Cardiac septum (tissue), 1 donor: ENCODE data around the gene NISCH. TPM values are rescaled to one million over a fixed set of nuclear protein-coding genes. Genes with fewer than 3 reads are reported as not detected.
A peak's percentile ranks its signal among the peaks of the same experiment; 100 is the strongest.

Experiments used
- DNase-seq: peaks from one replicate; pipeline ENCODE4 v3.0.0-alpha.2; 2020; ENCODE audit warnings: low spot score
- intact Hi-C: fragments of 100-400 bp; cut with DNase I; formaldehyde crosslinking; loops from one replicate; pipeline ENCODE4 v1.14.0; 2022
- total RNA-seq: library from RNA; stranded (reverse); fragmentation: NEBNext Ultra II Directional; extraction: Animal tissue kit (Norgen Biotek cat#: 25700); gene quantifications from one replicate; pipeline ENCODE4 v1.2.1, GENCODE V29; 2021
- donor health status: DM: no; HTN: no; CAD: no.

Gene NISCH
- total RNA-seq, 1 donor from 2014 or later = 59.1 TPM

DNA sequence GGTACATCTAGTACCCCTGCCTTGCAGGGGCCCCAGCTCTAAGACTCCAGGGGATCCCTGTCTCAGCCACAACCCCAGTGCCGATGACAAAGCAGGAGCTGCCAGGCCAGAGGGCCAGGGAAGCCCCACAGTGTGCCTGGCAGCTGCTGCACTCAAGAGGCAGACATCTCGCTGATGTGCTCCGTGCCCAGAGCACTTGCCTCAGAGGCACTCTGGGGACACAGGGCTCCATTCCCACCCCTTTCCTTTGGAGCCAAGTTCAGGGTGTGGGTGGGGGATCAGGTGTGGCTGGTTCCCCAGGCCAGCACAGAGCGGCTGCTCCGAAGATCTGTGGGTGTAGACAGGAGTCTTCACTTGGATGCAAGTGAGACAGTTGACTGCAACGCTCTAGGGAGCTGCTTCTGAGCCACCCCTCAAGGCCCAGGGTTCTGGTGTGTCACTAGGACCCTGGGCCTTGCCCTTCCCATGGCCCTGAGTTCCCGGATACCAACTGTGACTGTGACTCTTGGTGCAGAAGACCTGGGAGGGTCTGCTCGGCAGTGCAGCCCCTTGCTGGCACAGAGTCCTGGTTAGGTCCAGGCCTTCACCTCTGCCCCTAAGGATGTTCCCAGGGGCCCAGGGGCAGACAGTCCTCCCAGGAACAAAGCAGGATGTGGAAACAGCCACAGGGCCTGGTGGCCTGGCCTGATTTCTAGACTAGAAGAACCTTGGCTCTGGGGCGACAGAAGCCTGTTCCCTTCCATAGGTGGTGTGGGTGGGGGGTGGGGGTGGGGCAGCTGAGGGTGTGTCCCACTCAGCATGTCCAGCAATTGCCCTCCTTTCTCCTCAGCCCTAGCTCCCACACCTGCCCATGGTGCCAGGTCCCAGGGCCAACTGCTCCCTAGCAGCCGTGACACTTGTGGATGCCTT, 75.8 kb downstream of the NISCH start:
- DNase-seq = peak; percentile 77
- intact Hi-C loops = loop anchor here (2.0 to 10.0 kb wide), 2 partner anchors 48 to 634 kb away; partner anchors contain the start of gene PRKCD

GRCh38 chr3:52531860-52532516, 76.6 kb downstream of the NISCH start:
- peak; percentile 73 for DNase-seq
- intact Hi-C loops = loop anchor here (2.0 to 10.0 kb wide), 2 partner anchors 49 to 633 kb away; partner anchors contain the start of gene PRKCD

GRCh38 chr3:52532517-52532837, 77.1 kb downstream of the NISCH start:
- DNase-seq = peak; percentile 58
- intact Hi-C loops = loop anchor here (10.0 kb wide), 1 partner anchor 632 kb away; the partner anchor contains the start of gene PRKCD

DNA sequence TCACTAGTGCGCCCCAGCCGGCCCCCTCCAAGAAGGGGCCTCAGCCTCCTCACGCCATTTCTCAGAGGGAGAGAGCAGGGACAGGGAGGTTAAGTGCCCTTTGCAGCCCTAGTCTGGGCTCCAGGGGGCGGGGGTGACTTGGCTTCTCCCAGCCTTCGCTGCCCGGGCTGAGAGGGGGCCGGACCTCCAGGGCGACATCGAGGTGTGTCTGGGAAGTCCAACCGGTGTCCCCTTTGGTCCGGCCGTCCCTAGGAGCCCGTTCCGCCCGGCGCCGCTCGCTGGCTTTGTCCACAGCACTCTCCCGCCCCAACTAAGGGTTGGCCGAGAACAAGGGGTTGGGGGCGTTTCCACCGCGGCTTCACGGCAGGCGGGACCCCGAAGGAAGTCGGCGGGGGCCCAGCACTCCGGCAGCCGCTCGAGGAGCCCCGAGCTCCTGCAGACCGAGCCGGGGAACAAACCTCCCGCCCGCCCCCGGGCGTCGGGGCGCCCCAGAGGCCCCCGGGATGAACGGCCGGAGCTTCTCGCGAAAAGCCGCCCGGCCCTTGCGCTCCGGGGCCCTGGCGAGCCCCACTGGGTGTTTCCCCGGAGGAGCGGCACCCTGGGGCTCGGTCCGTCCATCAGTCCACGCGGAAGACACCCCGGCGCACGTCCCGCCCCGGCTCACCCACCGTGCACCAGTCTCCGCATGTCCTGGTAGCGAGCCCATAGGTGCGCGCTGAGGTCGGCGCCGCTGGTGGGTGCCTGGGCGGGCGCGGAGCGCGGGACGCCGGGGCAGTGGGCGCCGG, 77.6 kb downstream of the NISCH start:
- DNase-seq = peak; percentile 77
- intact Hi-C loops = loop anchor here (10.0 kb wide), 1 partner anchor 632 kb away; the partner anchor contains the start of gene PRKCD

DNA sequence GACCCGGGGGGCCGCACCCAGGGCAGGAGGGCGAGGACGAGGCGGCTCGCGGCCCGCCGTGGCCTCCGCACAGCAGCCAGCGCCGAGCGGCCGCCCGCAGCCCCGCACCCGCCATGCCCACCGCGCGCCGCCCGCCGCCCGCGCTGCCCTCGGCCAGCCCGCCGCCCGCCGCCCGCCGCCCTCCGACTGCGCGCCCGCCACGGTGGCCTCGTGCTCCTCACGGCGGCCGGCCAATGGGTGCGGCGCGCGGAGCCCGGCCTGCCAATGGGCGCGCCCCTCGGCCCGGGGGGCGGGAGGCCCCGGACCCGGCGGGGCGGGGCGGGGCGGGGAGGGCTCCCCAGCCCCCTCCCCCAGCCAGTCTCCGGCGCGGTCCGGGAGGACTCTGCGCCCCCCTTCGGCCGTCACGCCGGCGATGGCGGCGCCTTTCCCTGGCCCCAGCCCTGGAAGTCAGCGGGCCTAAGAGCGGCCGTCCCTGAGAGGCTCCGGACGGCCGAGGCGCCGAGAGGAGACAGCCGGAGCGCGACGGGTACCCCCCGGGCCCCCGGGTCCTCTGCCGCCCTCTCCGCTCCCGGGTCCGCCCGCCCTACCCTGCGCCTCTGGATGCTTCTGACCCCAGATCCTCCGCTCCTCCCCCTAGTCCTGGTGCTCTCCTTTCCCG, 78.3 kb downstream of the NISCH start, which contains the start of gene NT5DC2:
Gene NT5DC2, minus strand, starts transcription at position 235 of the 658 bp plus-strand sequence. Its CDS starts 120 bp downstream, at position 115.
- intact Hi-C loops = loop anchor here (10.0 kb wide), 1 partner anchor 631 kb away; the partner anchor contains the start of gene PRKCD
- peak; percentile 80 for DNase-seq

GRCh38 chr3:52534281-52535183, 79.1 kb downstream of the NISCH start:
- peak; percentile 77 for DNase-seq
- intact Hi-C loops = loop anchor here (5.0 to 10.0 kb wide), 2 partner anchors 62 to 630 kb away; partner anchors contain the start of gene PRKCD

- intact Hi-C loops = loop anchor here (2.0 to 10.0 kb wide), 3 partner anchors 63 to 629 kb away; partner anchors contain the start of genes NISCH, PRKCD and TNNC1
- no peak for DNase-seq
These were observed 80.2 kb downstream of the NISCH start for GRCh38 chr3:52535411-52536111.

GRCh38 chr3:52536112-52536368, 80.6 kb downstream of the NISCH start:
- DNase-seq = no peak
- intact Hi-C loops = loop anchor here (2.0 to 10.0 kb wide), 3 partner anchors 64 to 629 kb away; partner anchors contain the start of genes NISCH, PRKCD and TNNC1

- intact Hi-C loops = loop anchor here (2.0 to 10.0 kb wide), 3 partner anchors 64 to 628 kb away; partner anchors contain the start of genes NISCH, PRKCD and TNNC1
- DNase-seq = peak; percentile 98
These were observed 81.2 kb downstream of the NISCH start, which contains the start of gene UQCC5 for GRCh38 chr3:52536369-52537164. UQCC5 (plus strand) TSS chr3:52536605; CDS start chr3:52536756, 151 bp downstream.

DNA sequence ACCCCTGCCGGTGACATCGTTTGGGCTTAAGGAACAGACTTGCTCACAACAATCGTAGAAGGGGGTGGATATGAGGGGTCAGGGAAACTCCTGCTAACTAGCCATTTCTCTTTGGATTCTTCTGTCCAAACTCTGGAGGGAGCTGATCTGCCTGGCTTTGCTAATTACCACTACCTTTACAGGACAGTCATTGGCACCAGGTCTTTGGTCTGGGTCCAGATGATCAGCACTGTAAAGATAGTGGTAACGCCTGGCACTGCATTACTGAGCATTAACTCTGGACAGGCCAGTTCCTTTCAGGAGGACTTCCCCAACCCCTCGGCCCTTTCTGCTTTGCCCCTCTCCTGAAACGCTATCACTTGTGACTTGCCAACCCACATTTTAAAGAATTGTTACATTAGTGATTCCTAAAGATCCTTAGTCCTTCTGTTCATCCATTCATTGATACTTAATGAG, 81.8 kb downstream of the NISCH start:
- intact Hi-C loops = loop anchor here (2.0 to 10.0 kb wide), 3 partner anchors 65 to 628 kb away; partner anchors contain the start of genes NISCH, PRKCD and TNNC1

GRCh38 chr3:52537726-52538421, 82.5 kb downstream of the NISCH start:
- intact Hi-C loops = loop anchor here (2.0 to 10.0 kb wide), 3 partner anchors 66 to 627 kb away; partner anchors contain the start of genes NISCH, PRKCD and TNNC1
- no peak for DNase-seq

More for the DNA sequence above, 81.8 kb downstream of the NISCH start:
- no peak for DNase-seq

GRCh38 chr3:52539010-52539653, 83.7 kb downstream of the NISCH start:
- no peak for DNase-seq

GRCh38 chr3:52541050-52541449, 85.6 kb downstream of the NISCH start:
- DNase-seq = no peak
- intact Hi-C loops = no loop called here

More at GRCh38 chr3:52539010-52539653, 83.7 kb downstream of the NISCH start:
- intact Hi-C loops = loop anchor here (5.0 to 10.0 kb wide), 2 partner anchors 67 to 626 kb away; partner anchors contain the start of gene PRKCD
